HFF-Myc (cell line): ENCODE results near the gene ZNF316.
"Not testable (repeated sequence)": the region's sequence is repeated elsewhere in the genome, so short reads cannot be mapped to it uniquely, and the experiment has no call there.

ENCODE experiments used
- DNase-seq: peaks from one replicate; pipeline ENCODE4 v3.0.0-alpha.2; 2011; ENCODE audit warnings: low read depth; ENCODE audit errors: extremely low read depth
- H3K4me3 ChIP-seq: replicated peaks from 2 replicates; pipeline ENCODE4 v1.5.1; 2011; ENCODE audit warnings: low read depth, mild to moderate bottlenecking, control low read depth, low read length
- CTCF ChIP-seq: IDR thresholded peaks from 2 replicates; pipeline ENCODE4 v1.5.1; 2012; ENCODE audit warnings: mild to moderate bottlenecking, low read depth, low read length, control low read depth; ENCODE audit errors: missing control alignments

ZNF316 gene

DNA sequence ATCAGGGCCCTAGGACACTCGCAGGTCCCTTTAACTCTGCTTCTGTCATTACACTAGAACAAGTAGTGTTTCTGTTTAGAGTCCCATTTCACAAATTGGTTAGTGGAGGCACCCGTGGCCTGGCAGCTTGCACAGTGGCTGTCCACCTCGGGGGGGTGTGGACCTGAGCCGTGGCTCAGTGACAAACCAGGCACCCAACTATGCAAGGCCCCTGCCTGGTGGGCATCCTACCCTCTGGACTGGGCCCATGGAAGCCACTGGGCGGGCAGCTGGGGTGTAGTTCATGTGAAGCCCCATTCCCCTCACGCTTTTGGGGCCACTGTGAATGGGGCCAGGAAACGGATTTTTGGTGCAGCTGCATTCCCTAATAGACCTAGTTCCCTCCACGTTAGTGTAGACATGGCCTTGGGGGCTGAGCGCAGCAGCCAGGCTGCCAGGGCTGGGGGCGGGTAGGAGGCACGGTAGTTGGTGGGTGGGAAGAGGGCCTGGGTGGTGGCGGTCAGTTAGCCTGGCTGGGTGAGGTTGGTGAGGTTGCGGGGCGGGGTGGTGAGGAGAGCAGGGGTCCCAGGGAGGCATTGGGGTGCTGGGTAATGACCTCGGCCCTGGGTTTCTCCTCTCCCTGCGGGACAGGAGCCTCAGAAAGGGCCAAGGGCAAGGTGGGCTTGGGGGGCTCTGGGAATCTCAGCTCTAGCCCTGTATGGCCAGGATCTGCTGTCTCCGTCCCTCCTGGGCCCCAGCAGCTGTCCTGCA is 18.7 kb downstream of the ZNF316 start:
- no peak overlapping the region for H3K4me3 ChIP-seq
- DNase-seq = no peak
- TF ChIP-seq CTCF = no peak

- no peak overlapping the region for H3K4me3 ChIP-seq
- no peak for TF ChIP-seq CTCF
- no peak for DNase-seq
Observed at GRCh38 chr7:6656413-6656812, 19.3 kb downstream of the ZNF316 start.

GRCh38 chr7:6658618-6659345 is 21.7 kb downstream of the ZNF316 start:
- DNase-seq = no peak
- no peak for TF ChIP-seq CTCF
- H3K4me3 ChIP-seq = no peak overlapping the region

- not testable (repeated sequence) for H3K4me3 ChIP-seq, DNase-seq
Observed at GRCh38 chr7:6670851-6671250, 33.7 kb downstream of the ZNF316 start.

- H3K4me3 ChIP-seq = no peak overlapping the region
- no peak for TF ChIP-seq CTCF
- DNase-seq = no peak
Observed at GRCh38 chr7:6675807-6676405, 38.8 kb downstream of the ZNF316 start.

DNA sequence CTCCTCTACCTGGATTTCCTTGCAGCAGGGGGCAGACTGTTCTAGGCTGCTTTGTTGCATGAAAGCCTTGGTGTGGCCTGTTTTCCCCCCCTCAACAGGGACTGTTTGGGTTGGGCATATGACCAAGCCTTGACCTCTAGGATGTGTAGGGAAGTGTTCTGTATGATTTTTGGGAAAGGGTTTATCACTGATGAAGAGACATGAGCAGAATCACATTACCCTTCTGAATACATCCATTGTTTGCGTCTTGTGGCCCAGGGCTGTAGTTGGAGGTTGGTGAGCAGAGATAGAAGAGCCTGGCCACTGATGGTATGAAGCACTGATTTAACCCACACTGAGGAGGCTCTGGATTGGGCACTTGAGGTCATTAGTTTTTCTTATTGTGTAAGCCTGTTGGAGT is 43.0 kb downstream of the ZNF316 start:
- no peak for TF ChIP-seq CTCF
- no peak overlapping the region for H3K4me3 ChIP-seq
- DNase-seq = no peak

- no peak for TF ChIP-seq CTCF
- no peak for DNase-seq
- no peak overlapping the region for H3K4me3 ChIP-seq
Observed at GRCh38 chr7:6691103-6691502, 54.0 kb downstream of the ZNF316 start.
